Measurements from ENCODE around the gene FAM174B.

FAM174B gene

GRCh38 chr15:92586383-92586942, 69.1 kb downstream of the FAM174B start:
- Histone ChIP-seq H3K9ac (ENCODE audit: low read length) (no peak overlapping the region), H3K79me2 (ENCODE audit: low read length) (no peaks in the 10 kb centered on the region), H2AFZ (ENCODE audit: low read length) (no peak overlapping the region), H3K4me2 (ENCODE audit: low read depth, low read length) (no peak overlapping the region), H3K4me3 (ENCODE audit: low read length) (no peak overlapping the region), H3F3A (ENCODE audit: insufficient read depth, low read length) (no peaks in the 10 kb centered on the region), H3K36me3 (replicated peaks; ENCODE audit: insufficient read depth, low read length) (no peaks in the 10 kb centered on the region), H3K27me3 (replicated peaks; ENCODE audit: insufficient read depth, low read length) (no peaks in the 10 kb centered on the region), H3K9me3 (replicated peaks; ENCODE audit: insufficient read depth, low read length) (no peaks in the 10 kb centered on the region), H4K20me1 (ENCODE audit: insufficient read depth, low read length) (no peaks in the 10 kb centered on the region), H3K27ac (ENCODE audit: low read length) (no peak overlapping the region), H3K4me1 (ENCODE audit: low read length) (no peaks in the 10 kb centered on the region), H3K9me2 (replicated peaks; ENCODE audit: insufficient read depth, low read length) (no peaks in the 10 kb centered on the region)
- TF ChIP-seq EZH2 (optimal IDR thresholded peaks at IDR 0.05; ENCODE audit: low read depth, low read length) = no peak
- no peak for TF ChIP-seq EZH2phosphoT487 (IDR thresholded peaks at IDR 0.05; ENCODE audit: low read length)
- no peak for TF ChIP-seq CTCF (IDR thresholded peaks at IDR 0.05; ENCODE audit: low read length)
- no peak for DNase-seq

GRCh38 chr15:92584105-92584504, 71.5 kb downstream of the FAM174B start:
- no peaks in the 10 kb centered on the region for H4K20me1 ChIP-seq (ENCODE audit: insufficient read depth, low read length)
- no peak overlapping the region for H3K4me3 ChIP-seq (ENCODE audit: low read length)
- TF ChIP-seq EZH2 (optimal IDR thresholded peaks at IDR 0.05; ENCODE audit: low read depth, low read length) = no peak
- no peak for TF ChIP-seq CTCF (IDR thresholded peaks at IDR 0.05; ENCODE audit: low read length)
- no peak for TF ChIP-seq EZH2phosphoT487 (IDR thresholded peaks at IDR 0.05; ENCODE audit: low read length)
- H3K79me2 ChIP-seq (ENCODE audit: low read length) = no peaks in the 10 kb centered on the region
- no peak for DNase-seq
- H3K27ac ChIP-seq (ENCODE audit: low read length) = no peak overlapping the region
- H3K4me2 ChIP-seq (ENCODE audit: low read depth, low read length) = no peak overlapping the region
- H3K27me3 ChIP-seq (replicated peaks; ENCODE audit: insufficient read depth, low read length) = no peaks in the 10 kb centered on the region
- H3K9me3 ChIP-seq (replicated peaks; ENCODE audit: insufficient read depth, low read length) = no peaks in the 10 kb centered on the region
- no peak overlapping the region for H2AFZ ChIP-seq (ENCODE audit: low read length)
- no peaks in the 10 kb centered on the region for H3K4me1 ChIP-seq (ENCODE audit: low read length)
- no peaks in the 10 kb centered on the region for H3K9me2 ChIP-seq (replicated peaks; ENCODE audit: insufficient read depth, low read length)
- H3K9ac ChIP-seq (ENCODE audit: low read length) = no peak overlapping the region
- no peaks in the 10 kb centered on the region for H3K36me3 ChIP-seq (replicated peaks; ENCODE audit: insufficient read depth, low read length)
- no peaks in the 10 kb centered on the region for H3F3A ChIP-seq (ENCODE audit: insufficient read depth, low read length)

- no peaks in the 10 kb centered on the region for H3K9me3 ChIP-seq (replicated peaks; ENCODE audit: insufficient read depth, low read length)
- H3K79me2 ChIP-seq (ENCODE audit: low read length) = no peaks in the 10 kb centered on the region
- no peaks in the 10 kb centered on the region for H3K4me1 ChIP-seq (ENCODE audit: low read length)
- no peaks in the 10 kb centered on the region for H3K9me2 ChIP-seq (replicated peaks; ENCODE audit: insufficient read depth, low read length)
- H4K20me1 ChIP-seq (ENCODE audit: insufficient read depth, low read length) = no peaks in the 10 kb centered on the region
- TF ChIP-seq EZH2 (optimal IDR thresholded peaks at IDR 0.05; ENCODE audit: low read depth, low read length) (no peak), CTCF (IDR thresholded peaks at IDR 0.05; ENCODE audit: low read length) (no peak)
- no peaks in the 10 kb centered on the region for H3K27me3 ChIP-seq (replicated peaks; ENCODE audit: insufficient read depth, low read length)
- H3K4me2 ChIP-seq (ENCODE audit: low read depth, low read length) = no peak overlapping the region
- no peak overlapping the region for H3K9ac ChIP-seq (ENCODE audit: low read length)
- H3K36me3 ChIP-seq (replicated peaks; ENCODE audit: insufficient read depth, low read length) = no peaks in the 10 kb centered on the region
- no peak for DNase-seq
- H2AFZ ChIP-seq (ENCODE audit: low read length) = no peak overlapping the region
- no peak overlapping the region for H3K27ac ChIP-seq (ENCODE audit: low read length)
- no peaks in the 10 kb centered on the region for H3F3A ChIP-seq (ENCODE audit: insufficient read depth, low read length)
- no peak overlapping the region for H3K4me3 ChIP-seq (ENCODE audit: low read length)
Measured at GRCh38 chr15:92583096-92584034, 72.2 kb downstream of the FAM174B start.

Measured in MM.1S (cell line).